Vagina (tissue), 2 donors: ENCODE results near the gene VPS37D. TPM values are rescaled to one million over a fixed set of nuclear protein-coding genes. Genes with fewer than 3 reads are reported as not detected.

Source experiments
- DNase-seq, 2 donors: peaks; one replicate each; pipeline ENCODE4 v3.0.0-alpha.2; 2017; ENCODE audit errors: extremely low spot score in 2 of 2
- H3K27ac ChIP-seq: fragments of 200-600 bp; sonication (generic); one replicate; pipeline ENCODE4 v1.5.1; 2019
- H3K27me3 ChIP-seq: fragments of 200-600 bp; sonication (generic); one replicate; pipeline ENCODE4 v1.5.1; 2019
- H3K36me3 ChIP-seq, 2 donors: fragments of 200-600 bp; sonication (generic); one replicate each; pipeline ENCODE4 v1.5.1; 2017 to 2019
- H3K4me1 ChIP-seq: fragments of 200-600 bp; sonication (generic); one replicate; pipeline ENCODE4 v1.5.1; 2019
- H3K4me3 ChIP-seq, 2 donors: fragments of 200-600 bp; sonication (generic); 1 replicate in 1 of 2; 2 replicates in 1 of 2; pipeline ENCODE4 v1.5.1; 2016 to 2019
- H3K9me3 ChIP-seq: fragments of 200-600 bp; sonication (generic); one replicate; pipeline ENCODE4 v1.5.1; 2019
- CTCF ChIP-seq, 3 experiments: fragments of 450-650 bp in 2 of 3; fragments of 200-600 bp in 1 of 3; sonication (generic) in 1 of 3; IDR thresholded peaks; one replicate each; pipeline ENCODE4 v1.5.1; 2017 to 2019; ENCODE audit warnings: antibody characterized with exemption in 3 of 3, mild to moderate bottlenecking in 2 of 3, moderate library complexity in 2 of 3
- POLR2A ChIP-seq, 2 donors: fragments of 450-650 bp; IDR thresholded peaks; one replicate each; pipeline ENCODE4 v1.6.1; 2017; ENCODE audit warnings: antibody characterized with exemption in 2 of 2, mild to moderate bottlenecking in 2 of 2, moderate library complexity in 2 of 2
- POLR2AphosphoS5 ChIP-seq, 2 donors: sonication (generic); formaldehyde crosslinking; IDR thresholded peaks; one replicate each; pipeline ENCODE4 v1.9.0; 2017; ENCODE audit warnings: antibody characterized with exemption in 2 of 2, mild to moderate bottlenecking in 2 of 2, low read depth in 1 of 2; ENCODE audit not compliant: insufficient read depth in 1 of 2
- intact Hi-C: fragments of 100-400 bp; cut with DNase I; formaldehyde crosslinking; loops from one replicate; pipeline ENCODE4 v1.15.1; 2023
- total RNA-seq: library from RNA; depleted of rRNA; stranded (reverse); fragments of >200 nt; gene quantifications from one replicate; pipeline ENCODE4 v1.2.3, GENCODE V29; 2016

Gene VPS37D
- total RNA-seq, 1 donor from 2014 or later = 5.4 TPM

DNA sequence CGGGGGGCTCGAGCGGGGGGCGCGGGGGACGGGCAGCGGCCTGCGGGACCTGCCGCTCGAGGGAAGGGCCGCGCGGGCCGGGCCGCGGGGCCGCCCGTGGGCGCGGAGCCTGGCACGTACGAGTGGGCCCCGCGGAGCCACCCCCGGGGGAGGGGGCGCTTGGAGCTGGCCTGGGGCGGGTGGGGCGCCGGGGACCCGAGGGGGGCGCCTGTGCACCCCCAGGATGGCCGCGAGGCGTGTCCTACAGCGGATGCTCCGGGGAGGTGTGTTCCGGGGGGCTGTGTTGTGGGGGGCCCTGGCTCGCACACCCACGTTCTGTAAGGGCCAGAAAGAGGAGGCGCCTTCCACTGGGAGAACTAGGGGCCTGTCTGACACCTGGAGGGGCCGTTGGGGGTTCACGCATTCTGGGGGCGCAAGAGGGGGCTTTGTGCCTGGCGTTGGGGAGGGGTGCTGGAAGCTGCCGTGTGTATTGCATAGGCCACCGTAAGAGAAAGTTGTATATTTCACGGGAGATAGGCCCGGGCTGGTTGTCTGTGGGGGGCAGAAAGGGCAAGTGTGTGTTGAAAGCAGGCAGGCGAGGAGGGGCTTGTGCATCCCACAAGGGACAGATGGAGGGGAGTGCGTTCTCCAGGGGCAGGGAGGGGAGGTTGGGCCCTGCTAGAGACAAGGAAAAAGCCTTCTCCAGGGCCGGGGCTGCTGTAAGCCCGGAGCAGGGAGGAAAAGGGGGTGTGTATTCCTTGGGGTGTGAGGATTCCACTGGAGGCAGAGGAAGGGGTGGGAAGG, 663 bp downstream of the VPS37D start:
- peaks cover 18% of the 10 kb centered on the region for H3K4me1 ChIP-seq
- peak overlapping the region; percentile 58 to 97 for H3K4me3 ChIP-seq
- TF ChIP-seq CTCF (IDR thresholded peaks at IDR 0.05) (no peak), POLR2A (IDR thresholded peaks at IDR 0.05) (no peak)
- intact Hi-C loops = loop anchor here (10.0 kb wide), 1 partner anchor 63 kb away; no protein-coding TSS in a partner anchor
- no peak overlapping the region for H3K27ac ChIP-seq
- no peak for DNase-seq
- H3K27me3 ChIP-seq = no peaks in the 10 kb centered on the region
- H3K36me3 ChIP-seq = no peaks in the 10 kb centered on the region
- no peaks in the 10 kb centered on the region for H3K9me3 ChIP-seq

DNA sequence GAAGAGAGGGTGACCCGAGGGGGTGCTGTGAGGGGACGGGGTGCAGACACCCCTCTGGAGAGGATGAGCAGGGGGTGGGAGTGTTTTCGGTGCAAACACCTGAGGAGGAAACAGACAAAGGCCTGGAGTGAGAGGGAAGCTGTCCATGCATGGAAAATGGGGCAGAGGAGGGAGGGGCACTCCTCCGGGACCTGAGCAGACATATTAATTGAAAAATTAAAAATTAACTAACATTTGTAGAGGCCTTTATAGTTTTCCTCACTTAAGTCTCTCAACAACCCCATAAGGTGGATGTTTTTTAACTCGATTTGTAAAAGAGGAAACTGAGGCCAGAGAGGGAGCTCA, 1.2 kb downstream of the VPS37D start:
- Histone ChIP-seq H3K27me3 (no peaks in the 10 kb centered on the region), H3K4me1 (peaks cover 18% of the 10 kb centered on the region), H3K9me3 (no peaks in the 10 kb centered on the region), H3K27ac (no peak overlapping the region), H3K4me3 (peak overlapping the region; percentile 58 to 97), H3K36me3 (no peaks in the 10 kb centered on the region)
- intact Hi-C loops = loop anchor here (10.0 kb wide), 1 partner anchor 64 kb away; no protein-coding TSS in a partner anchor
- TF ChIP-seq POLR2A (IDR thresholded peaks at IDR 0.05) (no peak), POLR2AphosphoS5 (IDR thresholded peaks at IDR 0.05; ENCODE audit: insufficient read depth in 1 of 2, low read depth in 1 of 2) (no peak), CTCF (IDR thresholded peaks at IDR 0.05) (no peak)
- no peak for DNase-seq

- DNase-seq = no peak
- Histone ChIP-seq H3K27ac (no peak overlapping the region), H3K4me3 (peak overlapping the region in 1 of 2 donors; percentile 97), H3K4me1 (peaks cover 18% of the 10 kb centered on the region), H3K27me3 (no peaks in the 10 kb centered on the region), H3K36me3 (no peaks in the 10 kb centered on the region), H3K9me3 (no peaks in the 10 kb centered on the region)
- intact Hi-C loops = loop anchor here (10.0 kb wide), 1 partner anchor 64 kb away; no protein-coding TSS in a partner anchor
- TF ChIP-seq POLR2A (IDR thresholded peaks at IDR 0.05) (no peak), CTCF (IDR thresholded peaks at IDR 0.05) (no peak), POLR2AphosphoS5 (IDR thresholded peaks at IDR 0.05; ENCODE audit: insufficient read depth in 1 of 2, low read depth in 1 of 2) (no peak)
Observed at GRCh38 chr7:73669288-73669701, 1.7 kb downstream of the VPS37D start.

DNA sequence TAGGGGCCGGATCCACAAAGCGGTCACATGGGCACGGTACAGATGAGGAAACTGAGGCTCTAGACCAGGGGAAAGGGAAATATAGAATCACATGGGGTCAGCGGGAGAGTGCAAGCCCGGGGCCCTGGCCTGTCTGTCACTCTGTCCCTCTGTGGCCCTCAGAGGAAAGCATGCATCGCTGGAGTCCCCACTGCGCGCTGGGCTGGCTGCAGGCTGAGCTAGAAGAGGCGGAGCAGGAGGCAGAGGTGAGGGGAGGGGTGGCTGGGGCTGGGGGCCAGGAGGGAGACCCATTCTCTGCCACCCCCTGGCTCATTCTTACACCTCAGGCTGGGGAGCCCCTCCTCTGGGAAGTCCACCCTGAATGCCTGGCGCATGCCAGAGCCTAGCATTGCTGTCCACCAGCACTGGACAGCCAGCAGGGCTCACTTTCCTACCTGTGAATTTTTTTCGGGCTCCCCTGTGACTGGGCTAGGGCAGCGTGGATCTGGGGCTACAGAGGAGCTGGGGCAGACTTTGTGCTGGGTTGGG, 2.3 kb downstream of the VPS37D start:
- H3K4me1 ChIP-seq = peaks cover 18% of the 10 kb centered on the region
- H3K36me3 ChIP-seq = no peaks in the 10 kb centered on the region
- no peak overlapping the region for H3K4me3 ChIP-seq
- no peaks in the 10 kb centered on the region for H3K9me3 ChIP-seq
- no peaks in the 10 kb centered on the region for H3K27me3 ChIP-seq
- intact Hi-C loops = loop anchor here (10.0 kb wide), 1 partner anchor 65 kb away; no protein-coding TSS in a partner anchor
- H3K27ac ChIP-seq = no peak overlapping the region
- no peak for DNase-seq
- TF ChIP-seq POLR2A (IDR thresholded peaks at IDR 0.05) (no peak), POLR2AphosphoS5 (IDR thresholded peaks at IDR 0.05; ENCODE audit: insufficient read depth in 1 of 2, low read depth in 1 of 2) (no peak), CTCF (IDR thresholded peaks at IDR 0.05) (no peak)

DNA sequence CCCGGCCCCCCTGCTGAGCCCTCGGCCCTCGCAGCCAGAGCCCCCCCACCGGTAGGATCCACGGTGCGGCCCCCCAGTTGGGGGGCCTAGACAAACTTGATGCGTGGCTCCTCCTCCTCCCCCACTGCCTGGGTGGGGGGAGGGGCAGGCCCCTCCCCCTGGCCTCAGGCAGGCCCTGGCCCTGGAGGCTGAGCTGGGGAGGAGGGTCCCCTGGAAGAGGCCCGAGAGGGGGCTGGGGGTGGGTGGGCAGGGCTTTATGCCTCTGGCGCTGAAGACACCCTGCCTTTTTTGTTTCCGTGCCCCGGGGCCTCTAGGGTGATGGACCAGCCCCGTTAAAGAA, 3.7 kb downstream of the VPS37D start:
- no peak for DNase-seq
- Histone ChIP-seq H3K27ac (no peak overlapping the region), H3K27me3 (no peaks in the 10 kb centered on the region), H3K36me3 (no peaks in the 10 kb centered on the region), H3K4me1 (peaks cover 18% of the 10 kb centered on the region), H3K9me3 (no peaks in the 10 kb centered on the region), H3K4me3 (no peak overlapping the region)
- TF ChIP-seq CTCF (IDR thresholded peaks at IDR 0.05) = no peak
- no peak for TF ChIP-seq POLR2A (IDR thresholded peaks at IDR 0.05)
- intact Hi-C loops = no loop called here
